Measurements from ENCODE around the gene RAB35. TPM values are rescaled to one million over a fixed set of nuclear protein-coding genes. Genes with fewer than 3 reads are reported as not detected.
A peak's percentile ranks its signal among the peaks of the same experiment; 100 is the strongest.

The RAB35 gene
- total and polyA plus RNA-seq, 9 of the 15 experiments (the other 6 are each of a cell fraction or from before 2014, with no cell fraction given), result 0.65 to 76.3 (median 38.9) TPM

- CTCF ChIA-PET (ENCODE audit: low intra/inter-chr PET ratio), result no interaction called here
- no TSS peak for BruUV-seq (replicated peaks)
Measured at GRCh38 chr12:120150919-120151525, 34.5 kb upstream of the RAB35 start.

More at GRCh38 chr12:120150919-120151525, 34.5 kb upstream of the RAB35 start:
- no peak for FAIRE-seq
- WGBS (ENCODE audit: insufficient coverage, low coverage, missing lambda C conversion rate), result 87% methylated on average over 16 of the region's 22 CpGs
- Histone ChIP-seq H3K4me1 (replicated peaks in 1 of 2; ENCODE audit: control insufficient read depth in 2 of 2, insufficient read depth in 2 of 2, low read length in 2 of 2) (no peaks in the 10 kb centered on the region), H3K4me2 (ENCODE audit: insufficient read depth, low read length) (no peak overlapping the region), H3K9me1 (ENCODE audit: control insufficient read depth, insufficient read depth, low read length) (peaks cover 3% of the 10 kb centered on the region), H3K27ac (ENCODE audit: extremely low read depth, low read depth, low read length) (no peak overlapping the region), H2AFZ (ENCODE audit: low read depth, low read length) (no peak overlapping the region), H3K36me3 (ENCODE audit: control insufficient read depth, insufficient read depth, low read length) (peaks cover 91% of the 10 kb centered on the region), H3K79me2 (ENCODE audit: control insufficient read depth, insufficient read depth, low read length) (no peaks in the 10 kb centered on the region), H4K20me1 (replicated peaks; ENCODE audit: control insufficient read depth, insufficient read depth, low read length) (no peaks in the 10 kb centered on the region), H3K9ac (ENCODE audit: insufficient read depth in 1 of 2, low read depth in 2 of 2, low read length in 2 of 2) (no peak overlapping the region), H3K4me3 (no peak overlapping the region), H3K9me3 (replicated peaks; ENCODE audit: control insufficient read depth, insufficient read depth, low read depth, low read length) (no peaks in the 10 kb centered on the region), H3K27me3 (ENCODE audit: control insufficient read depth in 2 of 2, insufficient read depth in 2 of 2, low read length in 2 of 2) (no peaks in the 10 kb centered on the region)
- POLR2A ChIA-PET, result interaction anchor here (0.7 to 6.6 kb wide), 2 partner anchors 10 to 14 kb away, joined by 3 to 31 read pairs; no protein-coding TSS in a partner anchor
- TF ChIP-seq NR1H2 (CRISPR knock-in tag; IDR thresholded peaks at IDR 0.05) (no peak), MTA3 (IDR thresholded peaks at IDR 0.05; ENCODE audit: borderline replicate concordance) (no peak), ZBTB33 (CRISPR knock-in tag; IDR thresholded peaks at IDR 0.05) (peak; percentile 58; the same call in 1 of the 2 replicates), ZNF57 (CRISPR knock-in tag; IDR thresholded peaks at IDR 0.05) (no peak)
- intact Hi-C loops (cut with micrococcal nuclease), result no loop called here
- no peak for DNase-seq (ENCODE audit: extremely low read depth in 1 of 4, low spot score in 3 of 4)
- ATAC-seq, result no peak
- in situ Hi-C loops (cut with MboI), result no loop called here
